Fibroblast of lung (primary cell): Measurements from ENCODE around the gene BNIP3. TPM values are rescaled to one million over a fixed set of nuclear protein-coding genes. Genes with fewer than 3 reads are reported as not detected.

Experiments
- DNase-seq, 2 donors: peaks; one replicate each; pipeline versions ENCODE4 v3.0.0 to v3.0.0-alpha.2; 2010; ENCODE audit warnings: low read depth in 2 of 2
- H2AFZ ChIP-seq: 2 replicates; pipeline ENCODE4 v1.5.1; 2012; ENCODE audit warnings: low read length, control low read depth, inconsistent platforms
- H3K27ac ChIP-seq: 2 replicates; pipeline ENCODE4 v1.5.1; 2011; ENCODE audit warnings: low read length, control low read depth; ENCODE audit not compliant: insufficient read depth
- H3K27me3 ChIP-seq: 2 replicates; pipeline ENCODE4 v1.5.1; 2011; ENCODE audit warnings: mild to moderate bottlenecking, low read length; ENCODE audit not compliant: control insufficient read depth, insufficient read depth
- H3K36me3 ChIP-seq: 2 replicates; pipeline ENCODE4 v1.5.1; 2011; ENCODE audit warnings: low read length; ENCODE audit not compliant: control insufficient read depth, insufficient read depth
- H3K4me1 ChIP-seq: 2 replicates; pipeline ENCODE4 v1.5.1; 2011; ENCODE audit warnings: low read length; ENCODE audit not compliant: control insufficient read depth, insufficient read depth; ENCODE audit errors: extremely low read depth
- H3K4me2 ChIP-seq: 2 replicates; pipeline ENCODE4 v1.5.1; 2011; ENCODE audit warnings: low read length, control low read depth; ENCODE audit not compliant: insufficient read depth; ENCODE audit errors: extremely low read depth
- H3K4me3 ChIP-seq, 4 experiments: fragments of 200-600 bp in 1 of 4; sonication (generic) in 1 of 4; replicated peaks in 1 of 4; 2 replicates each; pipeline ENCODE4 v1.5.1; 2011 to 2016; ENCODE audit warnings: low read length in 4 of 4, low read depth in 3 of 4, mild to moderate bottlenecking in 3 of 4, control low read depth in 2 of 4, inconsistent platforms in 1 of 4, mixed read lengths in 1 of 4; ENCODE audit not compliant: insufficient read depth in 1 of 4; ENCODE audit errors: control extremely low read depth in 1 of 4
- H3K79me2 ChIP-seq: 2 replicates; pipeline ENCODE4 v1.5.1; 2012; ENCODE audit warnings: mild to moderate bottlenecking, low read length, inconsistent platforms; ENCODE audit not compliant: control insufficient read depth, insufficient read depth
- H3K9ac ChIP-seq: 2 replicates; pipeline ENCODE4 v1.5.1; 2011; ENCODE audit warnings: mild to moderate bottlenecking, low read length, control low read depth; ENCODE audit not compliant: insufficient read depth
- H3K9me3 ChIP-seq: 2 replicates; pipeline ENCODE4 v1.5.1; 2012; ENCODE audit warnings: low read depth, low read length; ENCODE audit not compliant: control insufficient read depth, insufficient read depth
- H4K20me1 ChIP-seq: 2 replicates; pipeline ENCODE4 v1.5.1; 2011; ENCODE audit warnings: low read length; ENCODE audit not compliant: control insufficient read depth, insufficient read depth; ENCODE audit errors: extremely low read depth
- CTCF ChIP-seq, 2 donors: IDR thresholded peaks in 1 of 2; conservative IDR thresholded peaks in 1 of 2; 1 replicate in 1 of 2; 2 replicates in 1 of 2; pipeline ENCODE4 v1.5.1; 2011 to 2012; ENCODE audit warnings: low read length in 2 of 2, control low read depth in 1 of 2, inconsistent platforms in 1 of 2, low read depth in 1 of 2, mild to moderate bottlenecking in 1 of 2
- EZH2 ChIP-seq: IDR thresholded peaks from 2 replicates; pipeline ENCODE4 v1.5.1; 2012; ENCODE audit warnings: low read length, control low read depth, mild to moderate bottlenecking; ENCODE audit errors: missing control alignments
- polyA plus RNA-seq, 2 donors: library from polyadenylated mRNA; depleted of rRNA in 1 of 2; stranded (reverse) in 1 of 2; unstranded in 1 of 2; fragments of >200 nt; gene quantifications; 2 replicates each; pipeline ENCODE4 v1.2.1, GENCODE V29; 2011 to 2012; ENCODE audit warnings: missing spikeins in 1 of 2
- total RNA-seq: library from RNA; depleted of rRNA; stranded (reverse); fragments of >200 nt; gene quantifications from 2 replicates; pipeline ENCODE4 v1.2.1, GENCODE V29; 2014

BNIP3 gene
- total and polyA plus RNA-seq, 2 donors (not counting 1 experiment from before 2014, with no cell fraction given): 62.4 to 104 TPM

DNA sequence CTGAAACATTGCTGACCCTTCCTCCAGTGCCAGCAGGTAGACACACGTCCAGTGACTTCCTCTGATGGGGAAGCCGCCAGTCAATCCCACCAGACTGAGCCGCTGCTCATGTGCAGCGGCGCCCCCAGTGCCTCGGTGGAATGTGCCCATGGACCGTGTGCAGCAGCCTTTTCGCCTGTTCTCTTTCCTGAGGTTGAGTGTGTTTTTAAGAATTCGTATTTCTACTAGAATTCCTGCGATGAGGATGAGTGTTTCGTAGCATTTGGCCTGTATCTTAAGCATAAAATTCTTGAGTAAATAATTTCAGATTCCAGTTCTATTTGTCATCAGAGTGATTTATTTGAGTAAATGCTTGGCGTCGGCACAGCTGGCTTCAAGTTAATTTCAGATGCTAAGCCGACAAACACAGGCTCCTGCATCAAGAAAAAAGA, 35.4 kb downstream of the BNIP3 start:
- Histone ChIP-seq H4K20me1 (no peaks in the 10 kb centered on the region), H3K9me3 (no peaks in the 10 kb centered on the region), H3K79me2 (no peaks in the 10 kb centered on the region), H2AFZ (no peak overlapping the region), H3K4me2 (peak overlapping the region; percentile 51), H3K36me3 (peaks cover 22% of the 10 kb centered on the region), H3K27ac (peak overlapping the region; percentile 9), H3K9ac (no peak overlapping the region), H3K4me3 (no peak overlapping the region), H3K27me3 (no peaks in the 10 kb centered on the region), H3K4me1 (peaks cover 20% of the 10 kb centered on the region)
- TF ChIP-seq EZH2: no peak
- TF ChIP-seq CTCF (conservative IDR thresholded peaks at IDR 0.05 in 1 of 2, IDR thresholded peaks at IDR 0.05 in 1 of 2; ENCODE audit: low read depth in 1 of 2, low read length in 2 of 2): no peak
- DNase-seq: peak; percentile 90 to 95

GRCh38 chr10:131944976-131945695, 36.6 kb downstream of the BNIP3 start:
- no peak for DNase-seq
- Histone ChIP-seq H3K4me2 (no peak overlapping the region), H3K4me1 (peaks cover 20% of the 10 kb centered on the region), H3K36me3 (peaks cover 20% of the 10 kb centered on the region), H3K79me2 (no peaks in the 10 kb centered on the region), H3K9ac (no peak overlapping the region), H3K27me3 (no peaks in the 10 kb centered on the region), H3K9me3 (no peaks in the 10 kb centered on the region), H3K27ac (no peak overlapping the region), H2AFZ (no peak overlapping the region), H4K20me1 (no peaks in the 10 kb centered on the region), H3K4me3 (no peak overlapping the region)
- TF ChIP-seq CTCF (conservative IDR thresholded peaks at IDR 0.05 in 1 of 2, IDR thresholded peaks at IDR 0.05 in 1 of 2; ENCODE audit: low read depth in 1 of 2, low read length in 2 of 2) (no peak), EZH2 (no peak)

- H3K36me3 ChIP-seq: peaks cover 20% of the 10 kb centered on the region
- no peaks in the 10 kb centered on the region for H3K79me2 ChIP-seq
- peaks cover 20% of the 10 kb centered on the region for H3K4me1 ChIP-seq
- no peak for DNase-seq
- H3K9ac ChIP-seq: no peak overlapping the region
- no peak overlapping the region for H3K4me2 ChIP-seq
- H4K20me1 ChIP-seq: no peaks in the 10 kb centered on the region
- no peak overlapping the region for H2AFZ ChIP-seq
- no peaks in the 10 kb centered on the region for H3K27me3 ChIP-seq
- H3K4me3 ChIP-seq: no peak overlapping the region
- H3K9me3 ChIP-seq: no peaks in the 10 kb centered on the region
- TF ChIP-seq EZH2: no peak
- no peak for TF ChIP-seq CTCF (conservative IDR thresholded peaks at IDR 0.05 in 1 of 2, IDR thresholded peaks at IDR 0.05 in 1 of 2; ENCODE audit: low read depth in 1 of 2, low read length in 2 of 2)
- no peak overlapping the region for H3K27ac ChIP-seq
These were observed 37.3 kb downstream of the BNIP3 start for GRCh38 chr10:131944412-131944811.
